Adipocyte (in vitro differentiated cells): ENCODE results near the gene PSME4.
"Not testable (repeated sequence)": the region's sequence is repeated elsewhere in the genome, so short reads cannot be mapped to it uniquely, and the experiment has no call there.

ENCODE experiments used
- DNase-seq: peaks from one replicate; pipeline ENCODE4 v3.0.0-alpha.2; 2015; ENCODE audit warnings: low read depth
- H3K27me3 ChIP-seq: replicated peaks from 2 replicates; pipeline ENCODE4 v1.7.0; 2013; ENCODE audit warnings: mild to moderate bottlenecking, low read length, moderate library complexity; ENCODE audit not compliant: control insufficient read depth, insufficient read depth
- H3K36me3 ChIP-seq: 2 replicates; pipeline ENCODE4 v1.7.0; 2013; ENCODE audit warnings: low read length, mild to moderate bottlenecking, moderate library complexity; ENCODE audit not compliant: control insufficient read depth, insufficient read depth, severe bottlenecking
- H3K4me1 ChIP-seq: 2 replicates; pipeline ENCODE4 v1.7.0; 2013; ENCODE audit warnings: mild to moderate bottlenecking, low read length, moderate library complexity; ENCODE audit not compliant: control insufficient read depth, insufficient read depth
- H3K4me3 ChIP-seq: 2 replicates; pipeline ENCODE4 v1.7.0; 2013; ENCODE audit warnings: mild to moderate bottlenecking, low read length, moderate library complexity
- H3K9ac ChIP-seq: 2 replicates; pipeline ENCODE4 v1.7.0; 2013; ENCODE audit warnings: mild to moderate bottlenecking, low read length, moderate library complexity
- H3K9me3 ChIP-seq: 2 replicates; pipeline ENCODE4 v1.7.0; 2013; ENCODE audit warnings: mild to moderate bottlenecking, low read length, moderate library complexity; ENCODE audit not compliant: control insufficient read depth

PSME4 gene

DNA sequence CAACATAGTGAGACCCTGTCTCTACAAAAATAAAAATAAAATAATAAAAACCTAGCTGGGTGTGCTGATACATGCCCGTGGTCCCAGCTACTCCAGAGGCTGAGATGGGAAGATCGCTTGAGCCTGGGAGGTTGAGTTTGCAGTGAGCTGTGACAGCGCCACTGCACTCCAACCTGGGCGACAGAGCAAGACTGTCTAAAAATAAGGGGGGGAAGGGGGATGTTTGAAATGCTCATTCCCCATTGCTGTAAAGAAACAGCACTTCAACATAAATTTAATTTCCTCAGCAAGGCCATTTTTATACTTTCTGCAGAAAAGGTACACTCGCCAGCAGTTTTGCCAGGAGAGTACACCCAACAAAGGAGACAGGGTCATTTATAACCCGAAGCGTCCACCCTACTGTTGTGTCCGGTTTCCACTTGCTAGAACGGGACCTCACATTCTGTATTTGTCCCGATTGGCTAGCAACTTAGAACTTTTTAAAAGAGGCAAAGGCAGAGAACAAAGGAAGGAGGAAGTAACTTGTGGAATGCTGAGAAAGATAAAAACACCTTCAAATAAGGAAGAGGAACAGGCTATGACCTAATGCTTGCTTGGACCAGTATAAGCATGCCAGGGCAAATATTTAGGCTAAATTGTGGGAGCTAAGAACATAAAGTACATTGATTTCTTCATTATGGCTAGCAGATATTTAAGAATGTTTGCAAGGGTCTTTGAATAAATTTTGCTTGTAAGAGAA is 9.1 kb downstream of the PSME4 start:
- H3K9me3 ChIP-seq, DNase-seq, H3K9ac ChIP-seq, H3K27me3 ChIP-seq, H3K36me3 ChIP-seq, H3K4me3 ChIP-seq: not testable (repeated sequence)
- peaks cover 12% of the 10 kb centered on the region for H3K4me1 ChIP-seq

DNA sequence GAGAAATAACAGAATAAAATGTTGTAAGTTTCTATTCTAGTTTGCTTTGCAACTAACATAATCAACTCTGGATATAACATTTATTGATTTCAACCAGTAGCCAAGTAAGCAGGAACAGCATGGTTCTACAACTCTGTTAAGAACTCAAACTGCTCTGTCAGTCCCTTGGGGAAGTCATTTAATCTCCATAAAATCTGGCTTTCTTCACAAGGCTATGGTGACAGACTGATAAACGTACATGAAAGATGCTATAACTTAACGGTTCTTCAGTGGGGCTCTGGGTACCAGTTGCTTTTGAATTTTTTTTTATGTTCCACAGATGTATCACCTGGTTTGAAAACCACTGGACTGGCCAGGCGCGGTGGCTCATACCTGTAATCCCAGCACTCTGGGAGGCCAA is 10.3 kb downstream of the PSME4 start:
- no peak overlapping the region for H3K9ac ChIP-seq
- H3K27me3 ChIP-seq, result no peaks in the 10 kb centered on the region
- H3K4me1 ChIP-seq, result peaks cover 12% of the 10 kb centered on the region
- no peaks in the 10 kb centered on the region for H3K36me3 ChIP-seq
- H3K4me3 ChIP-seq, result no peak overlapping the region
- H3K9me3 ChIP-seq, result no peaks in the 10 kb centered on the region
- no peak for DNase-seq

DNA sequence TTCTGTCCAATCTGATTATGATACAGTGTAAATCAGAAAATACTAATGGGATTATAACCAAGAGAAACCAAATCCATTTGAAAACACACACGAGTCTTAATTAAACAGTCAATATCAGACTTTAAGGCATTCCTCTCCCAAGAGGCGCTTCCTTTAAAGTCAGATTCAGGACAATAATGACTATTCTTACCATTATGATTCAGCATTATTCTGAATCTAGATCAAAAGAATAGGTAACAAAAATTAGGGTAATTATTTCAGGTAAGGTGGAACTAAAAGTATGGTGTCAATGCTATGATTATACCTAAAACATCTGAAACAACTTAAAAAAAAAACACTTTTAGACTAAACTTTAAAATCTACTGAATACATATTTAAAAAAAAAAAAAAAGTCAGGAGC is 12.3 kb downstream of the PSME4 start:
- Histone ChIP-seq H3K27me3 (no peaks in the 10 kb centered on the region), H3K9me3 (no peaks in the 10 kb centered on the region), H3K4me3 (no peak overlapping the region), H3K4me1 (peaks cover 6% of the 10 kb centered on the region), H3K9ac (no peak overlapping the region), H3K36me3 (no peaks in the 10 kb centered on the region)
- no peak for DNase-seq

DNA sequence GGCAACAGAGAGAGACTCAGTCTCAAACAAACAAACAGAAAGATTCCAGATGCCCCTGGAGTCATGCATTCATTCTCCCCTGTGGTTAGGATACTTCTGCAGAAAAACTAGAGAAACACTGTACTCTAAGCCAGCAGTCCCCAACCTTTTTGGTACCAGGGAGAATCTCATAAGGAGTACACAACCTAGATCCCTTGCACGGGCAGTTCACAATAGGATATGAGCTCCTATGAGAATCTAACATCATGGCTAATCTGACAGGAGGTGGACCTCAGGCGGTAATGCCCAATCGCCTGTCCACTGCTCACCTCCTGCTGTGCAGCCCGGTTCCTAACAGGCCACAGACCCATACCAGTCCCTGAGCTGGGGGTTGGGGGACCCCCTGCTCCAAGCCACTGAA is 18.3 kb downstream of the PSME4 start:
- peaks cover 14% of the 10 kb centered on the region for H3K36me3 ChIP-seq
- no peak for DNase-seq
- no peaks in the 10 kb centered on the region for H3K9me3 ChIP-seq
- no peaks in the 10 kb centered on the region for H3K27me3 ChIP-seq
- no peak overlapping the region for H3K9ac ChIP-seq
- H3K4me1 ChIP-seq, result peaks cover 4% of the 10 kb centered on the region
- H3K4me3 ChIP-seq, result no peak overlapping the region

DNA sequence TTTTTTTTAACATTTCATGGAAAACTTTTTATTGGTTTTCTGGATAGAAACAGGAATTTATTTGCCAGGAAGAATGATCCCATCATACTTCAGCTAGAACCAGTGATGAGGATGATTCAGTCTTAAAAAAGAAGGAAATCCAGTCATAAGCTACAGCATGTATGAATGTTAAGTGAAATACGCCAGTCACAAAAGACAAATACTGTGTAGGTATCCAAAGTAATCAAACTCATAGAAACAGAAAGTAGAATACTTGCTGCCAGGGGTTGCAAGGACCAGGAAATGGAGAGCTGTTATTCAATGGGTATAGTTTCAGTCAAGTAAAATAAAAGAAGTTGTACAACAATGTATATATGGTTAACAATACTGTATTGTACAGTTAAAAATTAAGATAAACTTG is 21.3 kb downstream of the PSME4 start:
- no peak overlapping the region for H3K4me3 ChIP-seq
- H3K4me1 ChIP-seq, result peaks cover 26% of the 10 kb centered on the region
- H3K27me3 ChIP-seq, result no peaks in the 10 kb centered on the region
- H3K36me3 ChIP-seq, result peaks cover 28% of the 10 kb centered on the region
- H3K9me3 ChIP-seq, result no peaks in the 10 kb centered on the region
- no peak for DNase-seq
- H3K9ac ChIP-seq, result no peak overlapping the region

DNA sequence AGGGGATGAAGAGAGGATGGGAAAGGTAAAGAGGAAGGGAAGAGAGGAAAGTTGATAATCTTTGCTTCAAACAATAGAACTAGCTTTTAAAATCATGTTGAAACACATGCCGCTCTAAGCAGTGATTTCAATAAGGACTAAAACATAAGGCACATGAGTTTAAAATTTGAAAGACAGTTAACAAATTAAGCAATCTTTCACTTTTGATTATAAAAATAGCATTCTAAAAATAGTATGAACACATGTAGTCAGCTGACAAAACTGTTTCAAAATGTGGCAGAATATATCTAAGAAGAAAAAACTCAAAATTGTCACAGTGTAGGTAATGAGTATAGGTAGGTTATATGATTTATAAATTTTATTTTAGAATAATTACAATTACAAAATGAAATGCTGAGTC is 25.3 kb downstream of the PSME4 start:
- H3K36me3 ChIP-seq, result peaks cover 44% of the 10 kb centered on the region

DNA sequence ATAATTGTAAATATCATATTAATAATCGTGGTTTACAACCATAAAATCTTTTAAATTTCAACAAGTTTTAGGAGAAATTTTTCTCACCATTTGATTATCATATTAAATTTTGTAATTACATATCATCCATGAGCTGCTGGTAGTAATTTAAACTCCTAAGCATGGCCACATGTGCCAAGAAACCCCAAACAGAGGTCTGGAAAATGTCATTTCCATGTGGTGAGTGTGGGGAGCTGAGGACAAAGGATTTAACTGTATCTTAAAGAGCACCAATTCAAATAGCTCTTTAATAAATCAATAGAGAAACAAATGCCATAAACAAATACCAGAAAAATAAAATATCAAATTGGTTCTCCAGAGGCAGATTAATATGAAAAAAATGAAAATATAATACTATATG is 26.3 kb downstream of the PSME4 start:
- H3K9ac ChIP-seq, result no peak overlapping the region
- no peaks in the 10 kb centered on the region for H3K27me3 ChIP-seq
- DNase-seq, result no peak
- no peak overlapping the region for H3K4me3 ChIP-seq
- peaks cover 47% of the 10 kb centered on the region for H3K36me3 ChIP-seq
- H3K9me3 ChIP-seq, result no peaks in the 10 kb centered on the region
- peaks cover 32% of the 10 kb centered on the region for H3K4me1 ChIP-seq

More for the DNA sequence above, 25.3 kb downstream of the PSME4 start:
- Histone ChIP-seq H3K27me3 (no peaks in the 10 kb centered on the region), H3K9me3 (no peaks in the 10 kb centered on the region), H3K4me1 (peaks cover 32% of the 10 kb centered on the region), H3K4me3 (peak overlapping the region; percentile 65), H3K9ac (peak overlapping the region; percentile 74)
- peak; percentile 31 for DNase-seq

DNA sequence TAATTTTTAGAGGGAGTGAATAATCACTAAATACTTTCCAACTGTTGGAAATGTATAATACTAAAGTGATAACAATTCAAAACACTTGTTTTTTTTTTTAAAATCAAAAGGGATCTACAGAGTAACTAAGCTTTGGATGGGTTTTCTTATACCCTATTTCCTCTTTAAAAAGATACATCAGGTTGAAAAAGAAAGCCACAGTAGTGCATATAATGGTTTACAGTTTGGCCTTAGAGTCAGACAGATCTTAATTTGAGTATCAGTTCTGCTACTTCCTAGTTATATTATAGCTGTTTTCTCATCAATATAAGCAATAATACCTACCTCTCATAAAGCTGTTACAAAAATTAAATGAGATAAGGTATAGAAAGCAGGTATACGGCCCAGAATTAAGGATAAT is 28.5 kb downstream of the PSME4 start:
- no peaks in the 10 kb centered on the region for H3K27me3 ChIP-seq
- peaks cover 48% of the 10 kb centered on the region for H3K36me3 ChIP-seq
- no peak for DNase-seq
- no peaks in the 10 kb centered on the region for H3K9me3 ChIP-seq
- no peak overlapping the region for H3K9ac ChIP-seq
- no peak overlapping the region for H3K4me3 ChIP-seq
- H3K4me1 ChIP-seq, result peaks cover 28% of the 10 kb centered on the region

DNA sequence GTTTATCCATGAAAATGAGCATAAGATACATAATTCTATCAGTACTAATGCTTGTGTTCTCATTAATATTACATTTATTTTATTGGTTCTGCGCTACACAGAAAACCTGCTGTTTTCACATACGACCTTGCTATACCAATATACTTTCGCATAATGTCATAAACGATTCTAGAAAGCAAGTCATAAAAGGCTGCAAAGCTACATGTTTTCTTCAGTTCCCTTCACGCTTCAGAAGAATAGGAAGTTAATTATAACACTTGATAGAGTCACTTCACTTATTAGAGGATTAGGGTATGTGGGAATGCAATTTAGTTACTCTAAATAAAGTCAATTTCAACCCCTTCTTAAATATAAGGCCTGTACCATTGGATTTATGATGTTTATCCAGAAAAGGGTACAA is 29.0 kb downstream of the PSME4 start:
- Histone ChIP-seq H3K36me3 (peaks cover 49% of the 10 kb centered on the region), H3K4me3 (no peak overlapping the region), H3K27me3 (no peaks in the 10 kb centered on the region), H3K4me1 (peaks cover 27% of the 10 kb centered on the region), H3K9me3 (no peaks in the 10 kb centered on the region), H3K9ac (no peak overlapping the region)
- DNase-seq, result no peak

DNA sequence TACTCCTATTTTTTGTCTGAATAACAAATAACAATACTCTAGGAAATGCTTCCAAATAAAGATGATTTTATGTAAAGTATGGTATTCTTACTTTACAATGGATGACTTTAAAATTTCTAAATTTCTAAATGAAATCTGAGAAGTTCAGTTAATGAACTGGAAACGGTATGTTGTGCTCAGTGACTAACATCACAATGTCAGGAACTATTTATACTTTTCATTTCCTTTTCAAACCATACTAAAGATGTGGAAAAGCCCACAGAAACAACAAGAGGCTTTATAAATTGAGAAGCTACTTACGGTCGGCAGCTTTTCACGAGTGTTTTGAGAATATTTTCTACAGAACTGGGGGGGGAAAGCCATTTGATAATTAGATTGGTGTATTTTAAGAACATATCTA is 31.1 kb downstream of the PSME4 start:
- DNase-seq, result peak; percentile 53
- no peaks in the 10 kb centered on the region for H3K27me3 ChIP-seq
- no peak overlapping the region for H3K4me3 ChIP-seq
- H3K9me3 ChIP-seq, result no peaks in the 10 kb centered on the region
- H3K4me1 ChIP-seq, result peaks cover 8% of the 10 kb centered on the region
- no peak overlapping the region for H3K9ac ChIP-seq
- peaks cover 58% of the 10 kb centered on the region for H3K36me3 ChIP-seq

DNA sequence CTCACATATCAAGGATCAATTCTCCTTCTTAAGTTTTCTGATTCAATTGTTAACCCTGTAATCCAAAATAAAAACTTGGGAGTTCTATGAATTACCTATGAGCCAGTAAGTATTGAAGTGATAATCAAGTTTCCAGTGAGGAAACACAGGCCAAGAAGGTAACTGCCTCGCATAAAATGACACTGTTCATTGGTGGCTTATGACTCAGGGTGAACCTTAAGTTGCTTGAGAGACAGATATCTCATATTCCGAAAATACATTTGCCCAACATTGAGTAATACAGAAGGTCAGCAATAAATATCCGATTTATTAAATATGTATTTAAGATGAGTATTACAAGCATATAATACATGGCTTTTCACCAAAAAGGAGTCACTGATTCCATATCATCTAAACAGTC is 31.9 kb downstream of the PSME4 start:
- H3K9me3 ChIP-seq, result no peaks in the 10 kb centered on the region
- H3K27me3 ChIP-seq, result no peaks in the 10 kb centered on the region
- H3K9ac ChIP-seq, result no peak overlapping the region
- peaks cover 64% of the 10 kb centered on the region for H3K36me3 ChIP-seq
- no peak for DNase-seq
- no peak overlapping the region for H3K4me3 ChIP-seq
- peaks cover 5% of the 10 kb centered on the region for H3K4me1 ChIP-seq

DNA sequence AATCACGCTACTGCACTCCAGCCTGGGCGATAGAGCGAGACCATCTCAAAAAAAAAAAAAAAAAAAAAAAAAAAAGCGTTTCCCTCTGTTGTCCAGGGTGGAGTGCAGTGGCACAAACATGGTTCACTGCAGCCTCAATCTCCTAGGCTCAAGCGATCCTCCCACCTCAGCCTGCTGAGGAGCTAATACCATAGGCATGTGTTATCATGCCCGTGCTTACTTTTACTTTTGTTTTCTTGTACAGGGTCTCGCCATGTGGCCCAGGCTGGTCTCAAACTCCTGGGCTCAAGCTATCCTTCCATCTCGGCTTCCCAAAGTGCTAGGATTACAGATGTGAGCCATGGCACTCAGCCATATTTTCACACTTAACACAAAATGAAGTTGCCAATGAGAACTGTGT is 37.5 kb downstream of the PSME4 start:
- no peak overlapping the region for H3K9ac ChIP-seq
- H3K27me3 ChIP-seq, result no peaks in the 10 kb centered on the region
- H3K9me3 ChIP-seq, result no peaks in the 10 kb centered on the region

More for the DNA sequence above, 37.5 kb downstream of the PSME4 start:
- Histone ChIP-seq H3K4me3 (no peak overlapping the region), H3K4me1 (no peaks in the 10 kb centered on the region), H3K36me3 (peaks cover 82% of the 10 kb centered on the region)
- no peak for DNase-seq
